G401 (cell line): Measurements from ENCODE around the gene EMC9. TPM values are rescaled to one million over a fixed set of nuclear protein-coding genes. Genes with fewer than 3 reads are reported as not detected.

Source experiments
- DNase-seq: peaks from one replicate; pipeline ENCODE4 v3.0.0-alpha.2; 2015; ENCODE audit warnings: low spot score
- in situ Hi-C: cut with HindIII; loops from 2 replicates; pipeline ENCODE4 v1.10.0; 2016; ENCODE audit warnings: low sequenced_read_pairs, mixed read lengths
- total RNA-seq: library from RNA; depleted of rRNA; stranded (reverse); fragments of >200 nt; shearing (Covaris generic); gene quantifications from 2 replicates; pipeline ENCODE4 v1.2.3, GENCODE V29; 2014

Gene EMC9
- total RNA-seq, 1 experiment from 2014 or later, result 45.0 TPM

GRCh38 chr14:24135834-24136683, 5.3 kb downstream of the EMC9 start, which contains the start of gene PSME1:
PSME1 (plus strand) TSS chr14:24136194; CDS start chr14:24136263, 69 bp downstream.
- peak; percentile 96 for DNase-seq
- in situ Hi-C loops, result no loop called here

- in situ Hi-C loops, result no loop called here
- no peak for DNase-seq
These were observed 5.9 kb downstream of the EMC9 start for GRCh38 chr14:24135584-24135833.

- no peak for DNase-seq
- in situ Hi-C loops, result no loop called here
These were observed 7.7 kb downstream of the EMC9 start for GRCh38 chr14:24133735-24134134.

- in situ Hi-C loops, result no loop called here
- no peak for DNase-seq
These were observed 8.4 kb downstream of the EMC9 start for GRCh38 chr14:24132976-24133375.

GRCh38 chr14:24132061-24132685, 9.2 kb downstream of the EMC9 start:
- in situ Hi-C loops, result no loop called here
- no peak for DNase-seq

GRCh38 chr14:24131549-24131966, 9.8 kb downstream of the EMC9 start:
- DNase-seq, result no peak
- in situ Hi-C loops, result no loop called here

GRCh38 chr14:24130717-24131548, 10.5 kb downstream of the EMC9 start:
- no peak for DNase-seq
- in situ Hi-C loops, result no loop called here

GRCh38 chr14:24130380-24130716, 11.0 kb downstream of the EMC9 start, which contains the start of gene FITM1:
FITM1 (plus strand) TSS chr14:24130659; CDS start chr14:24131564, 905 bp downstream.
- no peak for DNase-seq
- in situ Hi-C loops, result no loop called here

- in situ Hi-C loops, result no loop called here
- DNase-seq, result no peak
These were observed 11.9 kb downstream of the EMC9 start for GRCh38 chr14:24129410-24129998.

GRCh38 chr14:24127673-24128072, 13.7 kb downstream of the EMC9 start:
- DNase-seq, result no peak
- in situ Hi-C loops, result no loop called here

- in situ Hi-C loops, result no loop called here
- no peak for DNase-seq
These were observed 14.5 kb downstream of the EMC9 start for GRCh38 chr14:24126939-24127338.

- in situ Hi-C loops, result no loop called here
- no peak for DNase-seq
These were observed 17.7 kb downstream of the EMC9 start for GRCh38 chr14:24123424-24124417.

GRCh38 chr14:24122898-24123297, 18.5 kb downstream of the EMC9 start:
- DNase-seq, result no peak
- in situ Hi-C loops, result no loop called here

- DNase-seq, result no peak
- in situ Hi-C loops, result no loop called here
These were observed 19.0 kb downstream of the EMC9 start for GRCh38 chr14:24122416-24122815.

GRCh38 chr14:24121210-24121609, 20.2 kb downstream of the EMC9 start:
- in situ Hi-C loops, result no loop called here
- no peak for DNase-seq

GRCh38 chr14:24119691-24120090, 21.7 kb downstream of the EMC9 start:
- in situ Hi-C loops, result no loop called here
- no peak for DNase-seq

- DNase-seq, result no peak
- in situ Hi-C loops, result no loop called here
These were observed 24.2 kb downstream of the EMC9 start for GRCh38 chr14:24117179-24117578.

GRCh38 chr14:24116128-24116814, 25.1 kb downstream of the EMC9 start:
- in situ Hi-C loops, result no loop called here
- no peak for DNase-seq
